ENCODE measurements around the gene SPATA31A6. TPM values are rescaled to one million over a fixed set of nuclear protein-coding genes. Genes with fewer than 3 reads are reported as not detected.
"Not testable (repeated sequence)": the region's sequence is repeated elsewhere in the genome, so short reads cannot be mapped to it uniquely, and the experiment has no call there.

Gene SPATA31A6
- total RNA-seq, 3 donors from 2014 or later (not counting 1 experiment from before 2014, with no cell fraction given) = not detected

GRCh38 chr9:42237381-42237780, 53.9 kb downstream of the SPATA31A6 start:
- H3K27me3 Mint-ChIP-seq (ENCODE audit: low read depth in 2 of 2); H3K36me3 Mint-ChIP-seq; H3K9me3 Mint-ChIP-seq; ATAC-seq; H3K4me3 Mint-ChIP-seq; H3K9me3 ChIP-seq (ENCODE audit: control insufficient read depth, insufficient read depth, low read length); H3K27ac ChIP-seq (ENCODE audit: low read length); DNase-seq; H3K27ac Mint-ChIP-seq; H3K27me3 ChIP-seq (ENCODE audit: control insufficient read depth, insufficient read depth, low read length); intact Hi-C loops (cut with micrococcal nuclease); H3K36me3 ChIP-seq (ENCODE audit: control insufficient read depth, insufficient read depth, low read length); H3K4me1 Mint-ChIP-seq; H3K4me1 ChIP-seq (ENCODE audit: control insufficient read depth, insufficient read depth, low read length); H3K4me3 ChIP-seq (ENCODE audit: low read length): not testable (repeated sequence)
- WGBS (ENCODE audit: insufficient coverage) = 75% methylated on average over 2 of the region's 3 CpGs

- ATAC-seq; DNase-seq; H3K27me3 Mint-ChIP-seq (ENCODE audit: low read depth in 2 of 2); H3K4me3 Mint-ChIP-seq; H3K27ac Mint-ChIP-seq; H3K9me3 Mint-ChIP-seq; H3K36me3 ChIP-seq (ENCODE audit: control insufficient read depth, insufficient read depth, low read length); H3K4me1 Mint-ChIP-seq; H3K36me3 Mint-ChIP-seq; H3K27ac ChIP-seq (ENCODE audit: low read length); H3K9me3 ChIP-seq (ENCODE audit: control insufficient read depth, insufficient read depth, low read length); H3K27me3 ChIP-seq (ENCODE audit: control insufficient read depth, insufficient read depth, low read length); H3K4me1 ChIP-seq (ENCODE audit: control insufficient read depth, insufficient read depth, low read length); intact Hi-C loops (cut with micrococcal nuclease); H3K4me3 ChIP-seq (ENCODE audit: low read length): not testable (repeated sequence)
- 92% methylated on average over 2 of the region's 2 CpGs for WGBS (ENCODE audit: insufficient coverage)
Measured at GRCh38 chr9:42238862-42239261, 55.4 kb downstream of the SPATA31A6 start.

Other genes with a start within 250 kb of the SPATA31A6 start
- gene CNTNAP3B, start 54.2 kb upstream of the SPATA31A6 start, total RNA-seq = not detected

Measured in natural killer cell (primary cell).